Lower leg skin (tissue), 4 donors: ENCODE data around the gene CAMTA1. TPM values are rescaled to one million over a fixed set of nuclear protein-coding genes. Genes with fewer than 3 reads are reported as not detected.

Experiments used
- DNase-seq, 2 donors: peaks; one replicate each; pipeline ENCODE4 v3.0.0-alpha.2; 2019; ENCODE audit warnings: low spot score in 2 of 2
- H3K4me3 ChIP-seq: fragments of 200-600 bp; sonication (generic); 2 replicates; pipeline ENCODE4 v1.5.1; 2017; ENCODE audit warnings: mild to moderate bottlenecking, low read depth; ENCODE audit not compliant: poor library complexity, severe bottlenecking
- POLR2A ChIP-seq, 2 donors: fragments of 450-650 bp; IDR thresholded peaks; one replicate each; pipeline ENCODE4 v1.6.1; 2016 to 2017; ENCODE audit warnings: antibody characterized with exemption in 2 of 2, mild to moderate bottlenecking in 1 of 2, moderate library complexity in 1 of 2
- WGBS, 2 donors: methylation state at CpG; one replicate each; pipeline ENCODE4 v1.1.5; 2018; 5-methylcytosine and 5-hydroxymethylcytosine counted together
- intact Hi-C: fragments of 100-400 bp; cut with DNase I; formaldehyde crosslinking; loops from one replicate; pipeline ENCODE4 v1.15.0; 2023; ENCODE audit warnings: low total_unique reads
- total RNA-seq, 4 donors: library from RNA; depleted of rRNA; stranded (reverse); fragments of >200 nt; gene quantifications; one replicate each; pipeline ENCODE4 v1.1.0, GENCODE V29; 2016
- TF ChIP-seq, protein P1 (sequence below), 3 donors: fragments of 450-650 bp; IDR thresholded peaks; one replicate each; pipeline ENCODE4 v1.5.1; 2016; ENCODE audit warnings: antibody characterized with exemption in 3 of 3, mild to moderate bottlenecking in 3 of 3, moderate library complexity in 2 of 3

Gene CAMTA1
- total RNA-seq, 4 donors from 2014 or later = 24.4 to 52.3 (median 32.9) TPM

DNA sequence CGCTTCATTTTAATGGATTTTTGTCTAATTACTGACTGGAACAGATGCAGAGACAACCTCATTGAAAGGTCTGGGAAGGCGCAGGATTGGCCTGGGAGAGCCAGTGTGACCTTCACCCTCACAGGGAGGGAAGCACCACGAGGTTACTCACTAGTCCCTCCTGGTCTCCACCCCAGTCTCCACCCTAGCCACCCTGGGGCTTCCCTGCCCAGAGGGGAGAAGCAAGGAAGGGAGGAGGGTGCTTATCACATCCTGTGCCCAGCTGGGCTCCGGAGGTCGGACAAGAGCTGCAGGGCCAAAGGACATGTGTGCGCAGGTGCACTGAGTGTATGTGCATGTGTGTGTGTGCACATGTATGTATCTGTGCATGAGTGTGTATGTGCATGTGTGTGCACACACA lies 765.7 kb downstream of the CAMTA1 start:
- TF ChIP-seq POLR2A (IDR thresholded peaks at IDR 0.05) = no peak
- TF ChIP-seq, protein P1, sequence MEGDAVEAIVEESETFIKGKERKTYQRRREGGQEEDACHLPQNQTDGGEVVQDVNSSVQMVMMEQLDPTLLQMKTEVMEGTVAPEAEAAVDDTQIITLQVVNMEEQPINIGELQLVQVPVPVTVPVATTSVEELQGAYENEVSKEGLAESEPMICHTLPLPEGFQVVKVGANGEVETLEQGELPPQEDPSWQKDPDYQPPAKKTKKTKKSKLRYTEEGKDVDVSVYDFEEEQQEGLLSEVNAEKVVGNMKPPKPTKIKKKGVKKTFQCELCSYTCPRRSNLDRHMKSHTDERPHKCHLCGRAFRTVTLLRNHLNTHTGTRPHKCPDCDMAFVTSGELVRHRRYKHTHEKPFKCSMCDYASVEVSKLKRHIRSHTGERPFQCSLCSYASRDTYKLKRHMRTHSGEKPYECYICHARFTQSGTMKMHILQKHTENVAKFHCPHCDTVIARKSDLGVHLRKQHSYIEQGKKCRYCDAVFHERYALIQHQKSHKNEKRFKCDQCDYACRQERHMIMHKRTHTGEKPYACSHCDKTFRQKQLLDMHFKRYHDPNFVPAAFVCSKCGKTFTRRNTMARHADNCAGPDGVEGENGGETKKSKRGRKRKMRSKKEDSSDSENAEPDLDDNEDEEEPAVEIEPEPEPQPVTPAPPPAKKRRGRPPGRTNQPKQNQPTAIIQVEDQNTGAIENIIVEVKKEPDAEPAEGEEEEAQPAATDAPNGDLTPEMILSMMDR (IDR thresholded peaks at IDR 0.05) = no peak
- intact Hi-C loops = no loop called here
- H3K4me3 ChIP-seq = no peak overlapping the region
- no peak for DNase-seq
- 68 to 70% methylated on average over 6 of the region's 6 CpGs for WGBS, 2 donors

DNA sequence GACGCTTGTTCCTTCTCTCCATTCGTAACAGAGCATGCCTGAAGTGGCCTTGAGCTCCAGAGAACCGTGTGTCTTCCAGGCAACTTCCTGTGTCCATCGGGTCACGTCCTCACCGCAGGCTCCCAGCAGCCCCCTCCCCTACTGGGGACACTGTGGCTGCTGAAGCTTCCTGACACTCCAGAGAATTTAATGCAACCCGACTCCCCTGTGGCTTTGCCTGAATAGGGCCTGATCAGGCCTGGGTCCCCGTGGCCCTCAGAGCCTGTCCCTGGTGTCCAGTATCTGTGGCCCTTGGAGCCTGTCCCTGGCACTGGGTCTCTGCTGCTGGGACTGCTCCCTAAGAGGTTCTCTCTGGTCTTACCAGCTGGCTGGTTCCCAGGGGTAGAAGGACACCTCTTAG lies 766.2 kb downstream of the CAMTA1 start:
- TF ChIP-seq, protein P1 (IDR thresholded peaks at IDR 0.05) = no peak
- no peak for TF ChIP-seq POLR2A (IDR thresholded peaks at IDR 0.05)
- H3K4me3 ChIP-seq = no peak overlapping the region
- intact Hi-C loops = no loop called here
- no peak for DNase-seq
- 69% methylated on average over 8 of the region's 8 CpGs for WGBS, 2 donors

DNA sequence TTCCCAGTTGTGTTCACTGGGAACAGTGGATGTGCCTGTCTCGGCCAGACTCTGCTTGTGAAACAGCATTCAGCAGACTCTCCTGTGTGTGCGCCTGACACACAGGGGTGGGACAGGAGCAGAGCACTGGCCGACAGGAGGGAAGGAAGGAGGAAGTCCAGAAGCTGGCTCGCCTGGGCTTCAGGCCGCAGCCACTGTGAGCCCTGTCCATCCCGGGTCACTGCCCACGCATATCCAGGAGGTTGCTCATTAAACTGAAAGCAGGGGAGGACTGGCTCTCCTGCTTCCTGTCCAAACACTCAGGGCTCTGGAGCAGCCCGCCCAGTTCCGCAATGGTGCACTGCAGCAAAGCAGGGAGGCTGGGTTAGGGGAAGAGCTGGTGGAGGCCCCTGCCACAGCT lies 767.1 kb downstream of the CAMTA1 start:
- H3K4me3 ChIP-seq = no peak overlapping the region
- WGBS, 2 donors = 62 to 85% methylated on average over 5 to 7 of the region's 9 CpGs
- no peak for DNase-seq
- intact Hi-C loops = no loop called here
- TF ChIP-seq, protein P1 (IDR thresholded peaks at IDR 0.05) = no peak
- TF ChIP-seq POLR2A (IDR thresholded peaks at IDR 0.05) = no peak

DNA sequence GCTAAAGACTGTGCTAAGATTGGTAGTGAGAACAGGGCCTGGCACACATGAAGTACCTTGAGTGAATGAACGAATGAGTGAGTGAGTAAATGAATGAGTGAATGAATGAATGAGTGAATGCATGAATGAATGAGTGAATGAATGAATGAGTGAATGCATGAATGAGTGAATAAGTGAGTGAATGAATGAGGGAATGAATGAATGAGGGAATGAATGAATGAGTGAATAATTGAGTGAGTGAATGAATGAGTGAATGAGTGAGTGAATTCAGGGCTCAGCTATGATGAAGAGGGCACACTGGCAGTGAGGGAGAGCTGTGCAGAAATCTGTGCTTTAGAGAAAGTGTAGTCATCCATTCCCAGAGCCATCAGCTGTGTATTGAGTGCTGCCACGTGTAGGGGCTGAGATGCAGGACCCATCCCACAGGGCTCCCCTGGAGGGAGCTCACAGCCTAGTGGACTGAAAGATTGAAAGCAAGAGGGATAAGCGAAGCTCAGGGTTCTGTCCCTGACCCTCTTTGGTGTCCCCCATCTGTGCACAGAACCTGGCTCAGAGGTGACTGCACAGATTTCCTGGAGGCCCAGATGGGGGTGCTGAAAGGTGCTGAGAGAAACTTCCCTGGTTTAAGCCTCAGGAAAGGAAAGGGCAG lies 767.9 kb downstream of the CAMTA1 start:
- WGBS, 2 donors = 80 to 84% methylated on average over 3 of the region's 3 CpGs
- TF ChIP-seq POLR2A (IDR thresholded peaks at IDR 0.05) = no peak
- no peak for DNase-seq
- no peak overlapping the region for H3K4me3 ChIP-seq
- intact Hi-C loops = no loop called here

DNA sequence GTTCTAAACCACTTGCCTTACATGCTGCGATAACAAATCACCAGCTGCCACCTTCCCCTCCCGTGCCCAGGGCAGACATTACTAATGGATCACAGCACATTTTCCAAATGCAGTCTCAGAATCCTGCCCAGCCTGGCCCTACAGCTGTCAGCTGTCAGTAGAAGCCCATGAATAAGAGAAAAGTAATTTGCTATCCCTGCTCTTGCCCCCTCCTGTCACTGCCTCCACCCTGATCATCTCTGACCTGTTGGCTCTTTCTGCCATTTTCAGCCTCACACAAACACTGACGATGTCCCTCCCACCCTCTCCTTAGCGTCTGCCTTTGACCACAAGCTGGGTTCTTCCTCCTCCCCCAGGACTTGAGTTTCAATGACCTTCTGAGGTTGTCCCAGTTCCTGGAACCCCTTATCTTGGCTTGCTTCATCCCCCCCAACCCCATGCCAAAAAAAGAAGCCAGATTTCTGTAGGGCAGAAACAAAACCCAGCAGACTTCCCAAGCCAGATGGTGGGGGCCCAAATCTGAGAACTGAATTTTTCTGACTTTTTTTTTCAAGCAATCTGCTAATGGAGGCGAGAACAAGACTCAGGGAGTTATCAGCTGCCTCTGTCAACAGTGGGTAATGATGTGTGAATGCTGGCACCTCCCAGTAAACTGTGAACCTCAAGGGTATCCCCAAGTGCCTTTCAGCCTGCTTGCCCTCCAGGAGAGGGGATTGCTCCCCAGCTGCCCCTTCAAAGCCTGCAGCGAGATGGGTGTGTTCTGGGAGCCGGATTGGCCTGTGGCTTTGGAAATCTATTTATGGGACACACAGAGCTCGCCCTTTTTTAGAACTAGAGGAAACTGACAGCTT lies 769.4 kb downstream of the CAMTA1 start:
- TF ChIP-seq, protein P1 (IDR thresholded peaks at IDR 0.05) = no peak
- no peak for TF ChIP-seq POLR2A (IDR thresholded peaks at IDR 0.05)

DNA sequence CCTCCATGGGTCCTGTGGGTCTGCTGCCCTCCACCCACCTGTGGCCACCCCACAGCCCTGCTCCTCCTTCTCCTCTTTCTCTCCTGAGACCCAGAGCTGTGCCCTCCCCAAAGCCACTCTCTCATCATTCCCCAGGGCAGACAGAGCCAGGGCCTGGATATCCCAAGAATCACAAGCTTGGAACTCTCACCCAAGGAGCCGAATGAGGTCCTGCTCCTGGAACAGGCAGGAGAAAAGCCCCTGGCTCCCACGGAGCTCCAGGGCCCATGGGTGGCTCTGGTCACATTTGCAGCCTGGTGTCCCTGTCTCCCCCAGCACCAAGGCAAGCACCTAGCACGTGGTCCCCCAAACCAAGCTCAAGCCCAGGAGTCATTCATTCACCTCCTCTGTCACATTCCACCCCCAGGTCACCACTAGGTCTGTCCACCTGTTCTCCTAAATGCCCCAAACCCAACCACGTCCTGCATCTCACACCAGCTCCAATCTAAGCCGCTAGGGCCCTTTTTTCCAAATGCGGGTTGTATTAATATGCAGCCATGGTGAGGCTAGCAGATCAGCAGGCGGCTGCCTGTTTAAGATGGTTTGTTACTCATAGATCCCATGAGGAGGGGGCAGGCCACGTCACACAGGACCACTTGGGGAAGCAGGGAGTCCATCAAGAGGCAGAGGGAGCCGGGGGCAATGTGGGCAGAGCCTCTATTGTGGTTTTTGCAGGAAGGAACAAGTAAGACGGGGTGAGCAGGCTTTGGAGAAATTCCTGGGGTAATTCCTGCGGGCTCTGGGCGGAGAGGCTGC lies 770.3 kb downstream of the CAMTA1 start:
- H3K4me3 ChIP-seq = no peak overlapping the region
- WGBS, 2 donors = 60 to 77% methylated on average over 12 of the region's 12 CpGs
- intact Hi-C loops = no loop called here

More for the DNA sequence above, 769.4 kb downstream of the CAMTA1 start:
- H3K4me3 ChIP-seq = no peak overlapping the region
- 50 to 58% methylated on average over 8 of the region's 8 CpGs for WGBS, 2 donors
- intact Hi-C loops = no loop called here
- no peak for DNase-seq

More for the DNA sequence above, 770.3 kb downstream of the CAMTA1 start:
- TF ChIP-seq POLR2A (IDR thresholded peaks at IDR 0.05) = no peak
- TF ChIP-seq, protein P1 (IDR thresholded peaks at IDR 0.05) = no peak
- DNase-seq = no peak
